Ammon's horn (tissue), 1 donor: ENCODE measurements around the gene TRAPPC12.
"Not testable (repeated sequence)": the region's sequence is repeated elsewhere in the genome, so short reads cannot be mapped to it uniquely, and the experiment has no call there.

Experiments
- DNase-seq: peaks from one replicate; pipeline ENCODE4 v3.0.0-alpha.2; 2016; ENCODE audit warnings: low spot score

The TRAPPC12 gene

GRCh38 chr2:3433339-3433699 lies 53.8 kb downstream of the TRAPPC12 start:
- no peak for DNase-seq

- no peak for DNase-seq
Observed at GRCh38 chr2:3433776-3434400, 54.4 kb downstream of the TRAPPC12 start.

GRCh38 chr2:3434654-3435053 lies 55.2 kb downstream of the TRAPPC12 start:
- no peak for DNase-seq

GRCh38 chr2:3435445-3435844 lies 56.0 kb downstream of the TRAPPC12 start:
- no peak for DNase-seq

- no peak for DNase-seq
Observed at GRCh38 chr2:3440477-3440876, 61.0 kb downstream of the TRAPPC12 start.

- no peak for DNase-seq
Observed at GRCh38 chr2:3441465-3441864, 62.0 kb downstream of the TRAPPC12 start.

- DNase-seq = no peak
Observed at GRCh38 chr2:3442185-3442584, 62.7 kb downstream of the TRAPPC12 start.

GRCh38 chr2:3443083-3443482 lies 63.6 kb downstream of the TRAPPC12 start:
- DNase-seq = no peak

- no peak for DNase-seq
Observed at GRCh38 chr2:3443506-3444084, 64.1 kb downstream of the TRAPPC12 start.

GRCh38 chr2:3445891-3446290 lies 66.4 kb downstream of the TRAPPC12 start:
- no peak for DNase-seq

- DNase-seq = no peak
Observed at GRCh38 chr2:3446381-3446780, 66.9 kb downstream of the TRAPPC12 start.

- DNase-seq = not testable (repeated sequence)
Observed at GRCh38 chr2:3447186-3447585, 67.7 kb downstream of the TRAPPC12 start.

- DNase-seq = no peak
Observed at GRCh38 chr2:3447789-3448317, 68.4 kb downstream of the TRAPPC12 start.

- not testable (repeated sequence) for DNase-seq
Observed at GRCh38 chr2:3448441-3448911, 69.0 kb downstream of the TRAPPC12 start.

- no peak for DNase-seq
Observed at GRCh38 chr2:3449086-3449485, 69.6 kb downstream of the TRAPPC12 start.

- no peak for DNase-seq
Observed at GRCh38 chr2:3449936-3450335, 70.4 kb downstream of the TRAPPC12 start.

GRCh38 chr2:3450385-3451010 lies 71.0 kb downstream of the TRAPPC12 start:
- DNase-seq = no peak

- no peak for DNase-seq
Observed at GRCh38 chr2:3451169-3451568, 71.7 kb downstream of the TRAPPC12 start.

- DNase-seq = no peak
Observed at GRCh38 chr2:3451926-3452671, 72.6 kb downstream of the TRAPPC12 start.

- no peak for DNase-seq
Observed at GRCh38 chr2:3453190-3453999, 73.9 kb downstream of the TRAPPC12 start.

- not testable (repeated sequence) for DNase-seq
Observed at GRCh38 chr2:3454005-3454404, 74.5 kb downstream of the TRAPPC12 start.

GRCh38 chr2:3454802-3455201 lies 75.3 kb downstream of the TRAPPC12 start:
- no peak for DNase-seq
